HG03565 (cell line): ENCODE results near the gene KIDINS220.
"Not testable (repeated sequence)": the region's sequence is repeated elsewhere in the genome, so short reads cannot be mapped to it uniquely, and the experiment has no call there.

ENCODE experiments used
- ATAC-seq: cut with Tn5 transposase; IDR thresholded peaks from one replicate; pipeline ENCODE4 v1.9.1; 2021; ENCODE audit warnings: mild to moderate bottlenecking, moderate library complexity; ENCODE audit not compliant: unreplicated experiment

Gene KIDINS220

GRCh38 chr2:8756716-8757115, 80.7 kb downstream of the KIDINS220 start:
- no peak for ATAC-seq

GRCh38 chr2:8756230-8756629, 81.2 kb downstream of the KIDINS220 start:
- no peak for ATAC-seq

GRCh38 chr2:8754106-8754776, 83.2 kb downstream of the KIDINS220 start:
- no peak for ATAC-seq

- ATAC-seq, result no peak
Observed at GRCh38 chr2:8753609-8754008, 83.8 kb downstream of the KIDINS220 start.

- ATAC-seq, result no peak
Observed at GRCh38 chr2:8752385-8752784, 85.0 kb downstream of the KIDINS220 start.

- no peak for ATAC-seq
Observed at GRCh38 chr2:8750221-8750620, 87.2 kb downstream of the KIDINS220 start.

GRCh38 chr2:8743261-8743660, 94.2 kb downstream of the KIDINS220 start:
- no peak for ATAC-seq

- no peak for ATAC-seq
Observed at GRCh38 chr2:8740136-8740535, 97.3 kb downstream of the KIDINS220 start.

GRCh38 chr2:8737571-8738175, 99.7 kb downstream of the KIDINS220 start:
- ATAC-seq, result no peak

- ATAC-seq, result no peak
Observed at GRCh38 chr2:8732601-8733000, 104.8 kb downstream of the KIDINS220 start.

GRCh38 chr2:8729939-8730338, 107.5 kb downstream of the KIDINS220 start:
- no peak for ATAC-seq

GRCh38 chr2:8729101-8729500, 108.3 kb downstream of the KIDINS220 start:
- ATAC-seq, result not testable (repeated sequence)

GRCh38 chr2:8728305-8729015, 109.0 kb downstream of the KIDINS220 start:
- no peak for ATAC-seq

GRCh38 chr2:8725838-8726237, 111.6 kb downstream of the KIDINS220 start:
- ATAC-seq, result no peak

- ATAC-seq, result no peak
Observed at GRCh38 chr2:8722986-8723385, 114.4 kb downstream of the KIDINS220 start.

- ATAC-seq, result no peak
Observed at GRCh38 chr2:8721410-8721809, 116.0 kb downstream of the KIDINS220 start.

- no peak for ATAC-seq
Observed at GRCh38 chr2:8720741-8721140, 116.7 kb downstream of the KIDINS220 start.

GRCh38 chr2:8719528-8719927, 117.9 kb downstream of the KIDINS220 start:
- no peak for ATAC-seq

GRCh38 chr2:8714971-8715370, 122.4 kb downstream of the KIDINS220 start:
- no peak for ATAC-seq

- ATAC-seq, result no peak
Observed at GRCh38 chr2:8714283-8714682, 123.1 kb downstream of the KIDINS220 start.

- ATAC-seq, result no peak
Observed at GRCh38 chr2:8710951-8711350, 126.5 kb downstream of the KIDINS220 start.

- ATAC-seq, result no peak
Observed at GRCh38 chr2:8709611-8710010, 127.8 kb downstream of the KIDINS220 start.
